ENCODE results near the gene NUDT3.
A peak's percentile ranks its signal among the peaks of the same experiment; 100 is the strongest.

DNA sequence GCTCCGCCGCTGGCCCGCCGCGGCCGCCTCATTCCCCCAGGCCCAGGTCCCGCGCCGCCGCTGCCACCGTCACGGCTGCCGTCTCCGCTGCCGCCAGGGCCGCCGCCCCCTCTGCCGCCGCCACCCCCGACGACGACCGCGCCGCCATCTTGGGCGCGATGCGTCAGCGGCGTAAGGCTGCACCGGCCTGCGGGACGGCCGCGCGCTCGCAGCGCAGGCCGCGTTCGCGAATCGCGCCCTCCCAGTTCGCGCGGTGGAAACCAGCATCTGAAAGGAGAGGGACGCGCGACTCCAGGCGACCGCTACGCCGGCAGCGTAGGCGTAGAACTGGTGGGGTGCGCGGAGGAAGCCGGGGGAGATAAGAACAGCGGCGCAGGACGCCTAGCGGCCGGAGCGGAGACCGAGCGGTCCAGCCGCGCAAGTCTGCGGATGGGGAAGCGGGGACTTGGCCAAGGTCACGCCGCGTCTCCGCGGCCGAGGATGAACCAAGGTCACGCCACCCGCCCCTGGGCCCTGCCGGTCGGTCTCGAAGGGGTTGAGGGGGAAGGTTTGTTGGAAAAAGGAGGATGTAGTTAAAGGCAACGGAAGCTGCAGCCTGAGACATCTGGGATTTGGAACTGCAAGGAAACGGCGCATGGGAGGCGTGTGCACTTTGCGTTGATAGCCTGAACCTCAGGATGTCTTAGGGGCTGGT, at the start of gene NUDT3:
- TF ChIP-seq SNAI2 (CRISPR knock-in tag; IDR thresholded peaks at IDR 0.05) = no peak
- no peak for TF ChIP-seq ZNF8 (CRISPR knock-in tag; IDR thresholded peaks at IDR 0.05)
- TF ChIP-seq, protein P1, sequence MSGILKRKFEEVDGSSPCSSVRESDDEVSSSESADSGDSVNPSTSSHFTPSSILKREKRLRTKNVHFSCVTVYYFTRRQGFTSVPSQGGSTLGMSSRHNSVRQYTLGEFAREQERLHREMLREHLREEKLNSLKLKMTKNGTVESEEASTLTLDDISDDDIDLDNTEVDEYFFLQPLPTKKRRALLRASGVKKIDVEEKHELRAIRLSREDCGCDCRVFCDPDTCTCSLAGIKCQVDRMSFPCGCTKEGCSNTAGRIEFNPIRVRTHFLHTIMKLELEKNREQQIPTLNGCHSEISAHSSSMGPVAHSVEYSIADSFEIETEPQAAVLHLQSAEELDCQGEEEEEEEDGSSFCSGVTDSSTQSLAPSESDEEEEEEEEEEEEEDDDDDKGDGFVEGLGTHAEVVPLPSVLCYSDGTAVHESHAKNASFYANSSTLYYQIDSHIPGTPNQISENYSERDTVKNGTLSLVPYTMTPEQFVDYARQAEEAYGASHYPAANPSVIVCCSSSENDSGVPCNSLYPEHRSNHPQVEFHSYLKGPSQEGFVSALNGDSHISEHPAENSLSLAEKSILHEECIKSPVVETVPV (CRISPR knock-in tag; IDR thresholded peaks at IDR 0.05) = no peak
- TF ChIP-seq ZFP30 (CRISPR knock-in tag; IDR thresholded peaks at IDR 0.05) = no peak
- TF ChIP-seq ZFP3 (CRISPR knock-in tag; IDR thresholded peaks at IDR 0.05) = no peak
- TF ChIP-seq, protein P2, sequence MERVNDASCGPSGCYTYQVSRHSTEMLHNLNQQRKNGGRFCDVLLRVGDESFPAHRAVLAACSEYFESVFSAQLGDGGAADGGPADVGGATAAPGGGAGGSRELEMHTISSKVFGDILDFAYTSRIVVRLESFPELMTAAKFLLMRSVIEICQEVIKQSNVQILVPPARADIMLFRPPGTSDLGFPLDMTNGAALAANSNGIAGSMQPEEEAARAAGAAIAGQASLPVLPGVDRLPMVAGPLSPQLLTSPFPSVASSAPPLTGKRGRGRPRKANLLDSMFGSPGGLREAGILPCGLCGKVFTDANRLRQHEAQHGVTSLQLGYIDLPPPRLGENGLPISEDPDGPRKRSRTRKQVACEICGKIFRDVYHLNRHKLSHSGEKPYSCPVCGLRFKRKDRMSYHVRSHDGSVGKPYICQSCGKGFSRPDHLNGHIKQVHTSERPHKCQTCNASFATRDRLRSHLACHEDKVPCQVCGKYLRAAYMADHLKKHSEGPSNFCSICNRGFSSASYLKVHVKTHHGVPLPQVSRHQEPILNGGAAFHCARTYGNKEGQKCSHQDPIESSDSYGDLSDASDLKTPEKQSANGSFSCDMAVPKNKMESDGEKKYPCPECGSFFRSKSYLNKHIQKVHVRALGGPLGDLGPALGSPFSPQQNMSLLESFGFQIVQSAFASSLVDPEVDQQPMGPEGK (CRISPR knock-in tag; IDR thresholded peaks at IDR 0.05; ENCODE audit: borderline replicate concordance) = no peak
- TF ChIP-seq ESRRG (CRISPR knock-in tag; IDR thresholded peaks at IDR 0.05) = peak; percentile 73; the same call in 1 of the 2 replicates
- no peak for TF ChIP-seq ZNF565 (CRISPR knock-in tag; conservative IDR thresholded peaks at IDR 0.05; ENCODE audit: low read depth)
- no peak for TF ChIP-seq ISL1 (CRISPR knock-in tag; IDR thresholded peaks at IDR 0.05)
- TF ChIP-seq, protein P3, sequence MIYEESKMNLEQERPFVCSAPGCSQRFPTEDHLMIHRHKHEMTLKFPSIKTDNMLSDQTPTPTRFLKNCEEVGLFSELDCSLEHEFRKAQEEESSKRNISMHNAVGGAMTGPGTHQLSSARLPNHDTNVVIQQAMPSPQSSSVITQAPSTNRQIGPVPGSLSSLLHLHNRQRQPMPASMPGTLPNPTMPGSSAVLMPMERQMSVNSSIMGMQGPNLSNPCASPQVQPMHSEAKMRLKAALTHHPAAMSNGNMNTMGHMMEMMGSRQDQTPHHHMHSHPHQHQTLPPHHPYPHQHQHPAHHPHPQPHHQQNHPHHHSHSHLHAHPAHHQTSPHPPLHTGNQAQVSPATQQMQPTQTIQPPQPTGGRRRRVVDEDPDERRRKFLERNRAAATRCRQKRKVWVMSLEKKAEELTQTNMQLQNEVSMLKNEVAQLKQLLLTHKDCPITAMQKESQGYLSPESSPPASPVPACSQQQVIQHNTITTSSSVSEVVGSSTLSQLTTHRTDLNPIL (CRISPR knock-in tag; IDR thresholded peaks at IDR 0.05; ENCODE audit: low read depth) = no peak

Data from SK-N-SH treated with all-trans-retinoic acid at 6 μM for 48 hours (cell line).